Mucosa of stomach (tissue), 1 donor: Measurements from ENCODE around the gene RAB19.
"Not testable (repeated sequence)": the region's sequence is repeated elsewhere in the genome, so short reads cannot be mapped to it uniquely, and the experiment has no call there.

ENCODE experiments used
- H3K27me3 ChIP-seq: one replicate; pipeline ENCODE4 v1.7.0; 2013; ENCODE audit warnings: mild to moderate bottlenecking, low read length; ENCODE audit not compliant: control insufficient read depth, insufficient read depth
- H3K36me3 ChIP-seq: one replicate; pipeline ENCODE4 v1.7.0; 2013; ENCODE audit warnings: low read length; ENCODE audit not compliant: control insufficient read depth, insufficient read depth
- H3K4me1 ChIP-seq: one replicate; pipeline ENCODE4 v1.7.0; 2013; ENCODE audit warnings: mild to moderate bottlenecking, low read length; ENCODE audit not compliant: control insufficient read depth, insufficient read depth
- H3K4me3 ChIP-seq: one replicate; pipeline ENCODE4 v1.7.0; 2013; ENCODE audit warnings: low read length
- H3K9ac ChIP-seq: one replicate; pipeline ENCODE4 v1.7.0; 2013; ENCODE audit warnings: mild to moderate bottlenecking, low read length, moderate library complexity
- H3K9me3 ChIP-seq: one replicate; pipeline ENCODE4 v1.7.0; 2013; ENCODE audit warnings: mild to moderate bottlenecking, low read length, moderate library complexity; ENCODE audit not compliant: control insufficient read depth
- donor health status: Pancreatic carcinoma.

The RAB19 gene

GRCh38 chr7:140441519-140441918, 37.7 kb downstream of the RAB19 start:
- no peaks in the 10 kb centered on the region for H3K9me3 ChIP-seq
- H3K4me1 ChIP-seq: no peaks in the 10 kb centered on the region
- no peaks in the 10 kb centered on the region for H3K36me3 ChIP-seq
- H3K4me3 ChIP-seq: no peak overlapping the region
- no peaks in the 10 kb centered on the region for H3K27me3 ChIP-seq
- H3K9ac ChIP-seq: no peak overlapping the region

GRCh38 chr7:140446467-140446866, 42.6 kb downstream of the RAB19 start:
- H3K4me1 ChIP-seq: no peaks in the 10 kb centered on the region
- H3K9ac ChIP-seq: no peak overlapping the region
- no peaks in the 10 kb centered on the region for H3K27me3 ChIP-seq
- H3K36me3 ChIP-seq: no peaks in the 10 kb centered on the region
- no peak overlapping the region for H3K4me3 ChIP-seq
- no peaks in the 10 kb centered on the region for H3K9me3 ChIP-seq

- Histone ChIP-seq H3K4me3 (no peak overlapping the region), H3K4me1 (no peaks in the 10 kb centered on the region), H3K27me3 (no peaks in the 10 kb centered on the region), H3K9me3 (no peaks in the 10 kb centered on the region), H3K9ac (no peak overlapping the region), H3K36me3 (no peaks in the 10 kb centered on the region)
These were observed 44.0 kb downstream of the RAB19 start for GRCh38 chr7:140447841-140448240.

GRCh38 chr7:140448781-140449480, 45.1 kb downstream of the RAB19 start:
- Histone ChIP-seq H3K36me3 (no peaks in the 10 kb centered on the region), H3K4me1 (no peaks in the 10 kb centered on the region), H3K9me3 (no peaks in the 10 kb centered on the region), H3K9ac (no peak overlapping the region), H3K4me3 (no peak overlapping the region), H3K27me3 (no peaks in the 10 kb centered on the region)

GRCh38 chr7:140451716-140452115, 47.9 kb downstream of the RAB19 start:
- no peaks in the 10 kb centered on the region for H3K9me3 ChIP-seq
- no peaks in the 10 kb centered on the region for H3K4me1 ChIP-seq
- no peaks in the 10 kb centered on the region for H3K36me3 ChIP-seq
- H3K9ac ChIP-seq: no peak overlapping the region
- H3K27me3 ChIP-seq: no peaks in the 10 kb centered on the region
- no peak overlapping the region for H3K4me3 ChIP-seq

GRCh38 chr7:140453273-140453672, 49.4 kb downstream of the RAB19 start:
- Histone ChIP-seq H3K36me3 (no peaks in the 10 kb centered on the region), H3K9me3 (no peaks in the 10 kb centered on the region), H3K27me3 (no peaks in the 10 kb centered on the region), H3K4me3 (no peak overlapping the region), H3K9ac (no peak overlapping the region), H3K4me1 (no peaks in the 10 kb centered on the region)

- H3K27me3 ChIP-seq, H3K36me3 ChIP-seq, H3K9ac ChIP-seq, H3K4me3 ChIP-seq, H3K4me1 ChIP-seq, H3K9me3 ChIP-seq: not testable (repeated sequence)
These were observed 50.2 kb downstream of the RAB19 start for GRCh38 chr7:140453785-140454656.

- H3K4me1 ChIP-seq: no peaks in the 10 kb centered on the region
- no peaks in the 10 kb centered on the region for H3K36me3 ChIP-seq
These were observed 50.8 kb downstream of the RAB19 start for GRCh38 chr7:140454657-140455015.

GRCh38 chr7:140455743-140456142, 51.9 kb downstream of the RAB19 start:
- no peak overlapping the region for H3K9ac ChIP-seq
- H3K27me3 ChIP-seq: no peaks in the 10 kb centered on the region
- H3K36me3 ChIP-seq: no peaks in the 10 kb centered on the region
- H3K4me3 ChIP-seq: no peak overlapping the region
- no peaks in the 10 kb centered on the region for H3K9me3 ChIP-seq
- no peaks in the 10 kb centered on the region for H3K4me1 ChIP-seq

More at GRCh38 chr7:140454657-140455015, 50.8 kb downstream of the RAB19 start:
- H3K9ac ChIP-seq: no peak overlapping the region
- H3K9me3 ChIP-seq: no peaks in the 10 kb centered on the region
- H3K4me3 ChIP-seq: no peak overlapping the region
- no peaks in the 10 kb centered on the region for H3K27me3 ChIP-seq

GRCh38 chr7:140456551-140457051, 52.7 kb downstream of the RAB19 start:
- no peaks in the 10 kb centered on the region for H3K4me1 ChIP-seq
- no peak overlapping the region for H3K4me3 ChIP-seq
- H3K9me3 ChIP-seq: no peaks in the 10 kb centered on the region
- H3K9ac ChIP-seq: no peak overlapping the region
- no peaks in the 10 kb centered on the region for H3K27me3 ChIP-seq
- H3K36me3 ChIP-seq: no peaks in the 10 kb centered on the region

- Histone ChIP-seq H3K36me3 (no peaks in the 10 kb centered on the region), H3K9me3 (no peaks in the 10 kb centered on the region), H3K27me3 (no peaks in the 10 kb centered on the region), H3K9ac (no peak overlapping the region), H3K4me3 (no peak overlapping the region), H3K4me1 (no peaks in the 10 kb centered on the region)
These were observed 54.3 kb downstream of the RAB19 start for GRCh38 chr7:140458201-140458600.

GRCh38 chr7:140458916-140459315, 55.1 kb downstream of the RAB19 start:
- no peak overlapping the region for H3K4me3 ChIP-seq
- H3K4me1 ChIP-seq: no peaks in the 10 kb centered on the region
- no peaks in the 10 kb centered on the region for H3K27me3 ChIP-seq
- no peaks in the 10 kb centered on the region for H3K36me3 ChIP-seq
- no peaks in the 10 kb centered on the region for H3K9me3 ChIP-seq
- no peak overlapping the region for H3K9ac ChIP-seq
